Measurements from ENCODE around the gene RASGRP2. TPM values are rescaled to one million over a fixed set of nuclear protein-coding genes. Genes with fewer than 3 reads are reported as not detected.

The RASGRP2 gene
- polyA plus RNA-seq, 1 donor (not counting 4 experiments of a cell fraction or from before 2014, with no cell fraction given), result 0.49 TPM

- H3K79me2 ChIP-seq (ENCODE audit: control insufficient read depth, insufficient read depth, low read length), result no peaks in the 10 kb centered on the region
- H3K9me3 ChIP-seq (ENCODE audit: control insufficient read depth, low read depth, low read length), result no peaks in the 10 kb centered on the region
- H3K9ac ChIP-seq (ENCODE audit: control insufficient read depth, extremely low read depth, insufficient read depth, low read length), result no peak overlapping the region
- no peak overlapping the region for H3K27ac ChIP-seq (ENCODE audit: control insufficient read depth, insufficient read depth, low read length)
- no peak for FAIRE-seq
- dilution Hi-C loops (cut with MboI; ENCODE audit: extremely low pct_ligation_motif_present, low sequenced_read_pairs), result no loop called here
- no peaks in the 10 kb centered on the region for H3K9me1 ChIP-seq (ENCODE audit: control insufficient read depth, extremely low read depth, insufficient read depth, low read length)
- TF ChIP-seq CTCF (optimal IDR thresholded peaks at IDR 0.05 in 1 of 3, IDR thresholded peaks at IDR 0.05 in 1 of 3, conservative IDR thresholded peaks at IDR 0.05 in 1 of 3; ENCODE audit: extremely low read depth in 1 of 3, insufficient read depth in 2 of 3, low read length in 3 of 3), result no peak
- TF ChIP-seq EZH2 (IDR thresholded peaks at IDR 0.05; ENCODE audit: low read length), result no peak
- no peaks in the 10 kb centered on the region for H3K36me3 ChIP-seq (ENCODE audit: control insufficient read depth in 2 of 2, extremely low read depth in 1 of 2, insufficient read depth in 2 of 2, low read length in 2 of 2)
- no peak overlapping the region for H3K4me3 ChIP-seq (ENCODE audit: control insufficient read depth in 2 of 3, extremely low read depth in 1 of 3, insufficient read depth in 2 of 3, low read depth in 1 of 3, low read length in 3 of 3)
- no peak overlapping the region for H2AFZ ChIP-seq (ENCODE audit: control insufficient read depth, low read length)
- no peaks in the 10 kb centered on the region for H4K20me1 ChIP-seq (ENCODE audit: control insufficient read depth, extremely low read depth, insufficient read depth, low read length)
- DNase-seq (ENCODE audit: low read depth, low spot score), result no peak
- H3K4me2 ChIP-seq (ENCODE audit: control insufficient read depth, extremely low read depth, insufficient read depth, low read depth, low read length), result no peak overlapping the region
- no peaks in the 10 kb centered on the region for H3K4me1 ChIP-seq (ENCODE audit: control insufficient read depth, extremely low read depth, insufficient read depth, low read length)
- H3K27me3 ChIP-seq (ENCODE audit: control insufficient read depth, extremely low read depth, insufficient read depth, low read length), result peaks cover 45% of the 10 kb centered on the region
These were observed 46.1 kb downstream of the RASGRP2 start for GRCh38 chr11:64697663-64698375.

GRCh38 chr11:64696045-64696444, 47.9 kb downstream of the RASGRP2 start:
- H3K9ac ChIP-seq (ENCODE audit: control insufficient read depth, extremely low read depth, insufficient read depth, low read length), result no peak overlapping the region
- no peak overlapping the region for H2AFZ ChIP-seq (ENCODE audit: control insufficient read depth, low read length)
- H3K9me3 ChIP-seq (ENCODE audit: control insufficient read depth, low read depth, low read length), result no peaks in the 10 kb centered on the region
- no peak overlapping the region for H3K4me3 ChIP-seq (ENCODE audit: control insufficient read depth in 2 of 3, extremely low read depth in 1 of 3, insufficient read depth in 2 of 3, low read depth in 1 of 3, low read length in 3 of 3)
- no peaks in the 10 kb centered on the region for H3K79me2 ChIP-seq (ENCODE audit: control insufficient read depth, insufficient read depth, low read length)
- H3K4me2 ChIP-seq (ENCODE audit: control insufficient read depth, extremely low read depth, insufficient read depth, low read depth, low read length), result no peak overlapping the region
- dilution Hi-C loops (cut with MboI; ENCODE audit: extremely low pct_ligation_motif_present, low sequenced_read_pairs), result no loop called here
- FAIRE-seq (no peak), DNase-seq (ENCODE audit: low read depth, low spot score) (no peak)
- H3K9me1 ChIP-seq (ENCODE audit: control insufficient read depth, extremely low read depth, insufficient read depth, low read length), result no peaks in the 10 kb centered on the region
- peaks cover 57% of the 10 kb centered on the region for H3K27me3 ChIP-seq (ENCODE audit: control insufficient read depth, extremely low read depth, insufficient read depth, low read length)
- H3K27ac ChIP-seq (ENCODE audit: control insufficient read depth, insufficient read depth, low read length), result no peak overlapping the region
- no peaks in the 10 kb centered on the region for H3K4me1 ChIP-seq (ENCODE audit: control insufficient read depth, extremely low read depth, insufficient read depth, low read length)
- TF ChIP-seq CTCF (optimal IDR thresholded peaks at IDR 0.05 in 1 of 3, IDR thresholded peaks at IDR 0.05 in 1 of 3, conservative IDR thresholded peaks at IDR 0.05 in 1 of 3; ENCODE audit: extremely low read depth in 1 of 3, insufficient read depth in 2 of 3, low read length in 3 of 3), result no peak
- TF ChIP-seq EZH2 (IDR thresholded peaks at IDR 0.05; ENCODE audit: low read length), result no peak
- H4K20me1 ChIP-seq (ENCODE audit: control insufficient read depth, extremely low read depth, insufficient read depth, low read length), result no peaks in the 10 kb centered on the region
- H3K36me3 ChIP-seq (ENCODE audit: control insufficient read depth in 2 of 2, extremely low read depth in 1 of 2, insufficient read depth in 2 of 2, low read length in 2 of 2), result no peaks in the 10 kb centered on the region

Data from keratinocyte (primary cell).